RWPE2 (cell line): Measurements from ENCODE around the gene ZNF71.

Experiments used
- ATAC-seq: fragments of 200-7000 bp; cut with Tn5 transposase; 3 replicates; pipeline ENCODE4 v1.9.1; 2021; ENCODE audit warnings: low read depth
- DNase-seq: peaks from one replicate; pipeline ENCODE4 v3.0.0-alpha.2; 2020; ENCODE audit warnings: low spot score
- H3K27ac ChIP-seq: fragments of 450-650 bp; 2 replicates; pipeline ENCODE4 v1.5.1; 2017; ENCODE audit warnings: mild to moderate bottlenecking; ENCODE audit not compliant: poor library complexity, severe bottlenecking
- H3K27me3 ChIP-seq: fragments of 250-450 bp; sonication (Bioruptor Pico); 2 replicates; pipeline ENCODE4 v1.5.1; 2021; ENCODE audit warnings: mild to moderate bottlenecking, moderate library complexity; ENCODE audit not compliant: insufficient read depth, poor library complexity, severe bottlenecking
- H3K36me3 ChIP-seq: fragments of 250-450 bp; sonication (Bioruptor Pico); 2 replicates; pipeline ENCODE4 v1.5.1; 2020; ENCODE audit warnings: low read depth, mild to moderate bottlenecking, moderate library complexity
- H3K4me1 ChIP-seq: fragments of 250-450 bp; sonication (Bioruptor Pico); 2 replicates; pipeline ENCODE4 v1.5.1; 2021; ENCODE audit warnings: mild to moderate bottlenecking, moderate library complexity; ENCODE audit not compliant: insufficient read depth, poor library complexity, severe bottlenecking
- H3K4me3 ChIP-seq: fragments of 250-450 bp; sonication (Bioruptor Pico); 2 replicates; pipeline ENCODE4 v1.5.1; 2021; ENCODE audit warnings: mild to moderate bottlenecking, moderate library complexity; ENCODE audit not compliant: severe bottlenecking
- H3K9me3 ChIP-seq: fragments of 250-450 bp; sonication (Bioruptor Pico); 2 replicates; pipeline ENCODE4 v1.5.1; 2021; ENCODE audit warnings: mild to moderate bottlenecking, moderate library complexity; ENCODE audit not compliant: severe bottlenecking
- TF ChIP-seq, protein P1 (sequence below): fragments of 450-650 bp; IDR thresholded peaks from one replicate; pipeline ENCODE4 v1.5.1; 2017; ENCODE audit warnings: mild to moderate bottlenecking, moderate library complexity; ENCODE audit not compliant: poor library complexity, severe bottlenecking

ZNF71 gene

DNA sequence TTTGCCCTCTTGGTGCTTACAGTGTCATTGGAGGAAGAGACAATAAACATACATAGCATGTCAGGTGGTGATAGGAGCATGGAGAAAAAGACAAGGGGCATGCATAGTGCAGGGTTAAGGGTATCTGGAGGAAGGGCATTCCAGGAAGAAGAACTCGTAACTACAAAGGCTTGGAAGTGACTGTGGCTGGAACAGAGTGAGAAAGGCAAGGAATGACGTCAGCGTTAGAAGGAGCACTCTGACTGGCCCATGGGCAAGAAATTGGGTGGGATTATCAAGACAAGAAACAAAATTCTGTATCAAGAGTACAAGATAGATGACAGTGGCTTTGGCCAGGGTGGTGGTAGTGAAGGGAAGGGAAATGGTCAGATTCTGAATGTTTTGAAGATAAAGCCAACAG is 59.0 kb downstream of the ZNF71 start:
- H3K9me3 ChIP-seq, result no peaks in the 10 kb centered on the region
- ATAC-seq, result no peak
- DNase-seq, result no peak
- H3K27ac ChIP-seq, result no peak overlapping the region
- H3K4me1 ChIP-seq, result no peaks in the 10 kb centered on the region
- TF ChIP-seq, protein P1, sequence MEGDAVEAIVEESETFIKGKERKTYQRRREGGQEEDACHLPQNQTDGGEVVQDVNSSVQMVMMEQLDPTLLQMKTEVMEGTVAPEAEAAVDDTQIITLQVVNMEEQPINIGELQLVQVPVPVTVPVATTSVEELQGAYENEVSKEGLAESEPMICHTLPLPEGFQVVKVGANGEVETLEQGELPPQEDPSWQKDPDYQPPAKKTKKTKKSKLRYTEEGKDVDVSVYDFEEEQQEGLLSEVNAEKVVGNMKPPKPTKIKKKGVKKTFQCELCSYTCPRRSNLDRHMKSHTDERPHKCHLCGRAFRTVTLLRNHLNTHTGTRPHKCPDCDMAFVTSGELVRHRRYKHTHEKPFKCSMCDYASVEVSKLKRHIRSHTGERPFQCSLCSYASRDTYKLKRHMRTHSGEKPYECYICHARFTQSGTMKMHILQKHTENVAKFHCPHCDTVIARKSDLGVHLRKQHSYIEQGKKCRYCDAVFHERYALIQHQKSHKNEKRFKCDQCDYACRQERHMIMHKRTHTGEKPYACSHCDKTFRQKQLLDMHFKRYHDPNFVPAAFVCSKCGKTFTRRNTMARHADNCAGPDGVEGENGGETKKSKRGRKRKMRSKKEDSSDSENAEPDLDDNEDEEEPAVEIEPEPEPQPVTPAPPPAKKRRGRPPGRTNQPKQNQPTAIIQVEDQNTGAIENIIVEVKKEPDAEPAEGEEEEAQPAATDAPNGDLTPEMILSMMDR, result no peak
- no peaks in the 10 kb centered on the region for H3K36me3 ChIP-seq
- no peaks in the 10 kb centered on the region for H3K27me3 ChIP-seq
- no peak overlapping the region for H3K4me3 ChIP-seq

DNA sequence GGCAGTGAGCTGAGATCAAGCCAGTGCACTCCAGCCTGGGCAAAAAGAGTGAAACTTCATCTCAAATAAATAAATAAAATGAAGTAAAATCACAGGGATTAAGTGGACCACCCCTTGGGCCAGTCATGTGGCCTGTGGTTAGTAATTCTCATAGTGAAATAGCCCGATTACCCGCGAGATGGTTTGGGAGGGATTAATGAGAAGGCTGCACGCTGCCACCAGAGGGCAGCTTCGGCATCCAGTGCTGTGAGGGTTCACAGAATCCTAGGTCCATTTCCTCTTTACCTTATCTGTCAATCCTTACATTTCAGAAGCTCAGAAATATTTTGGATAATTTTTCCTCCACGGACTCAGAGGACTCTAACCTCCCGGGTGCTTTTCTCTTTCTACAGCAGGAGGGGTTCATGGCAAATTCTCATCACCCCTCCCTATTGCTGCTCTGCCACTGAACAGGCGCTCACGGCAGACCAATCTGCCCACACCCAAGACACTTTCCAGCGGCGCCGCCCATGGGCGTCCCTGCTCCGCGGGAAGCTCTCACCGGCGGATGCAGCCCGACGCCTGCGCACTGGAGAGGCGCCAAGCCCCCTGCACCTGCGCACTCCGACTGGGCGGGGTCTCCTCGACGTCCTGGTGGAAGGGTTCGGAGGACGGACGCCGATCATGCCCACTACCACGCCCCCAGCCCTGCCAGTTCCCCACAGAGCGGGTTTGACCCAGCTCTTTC is 65.4 kb downstream of the ZNF71 start:
- Histone ChIP-seq H3K4me1 (no peaks in the 10 kb centered on the region), H3K36me3 (no peaks in the 10 kb centered on the region), H3K4me3 (no peak overlapping the region), H3K27me3 (no peaks in the 10 kb centered on the region), H3K27ac (no peak overlapping the region), H3K9me3 (peaks cover 7% of the 10 kb centered on the region)
- ATAC-seq (no peak), DNase-seq (no peak)
- TF ChIP-seq, protein P1, result no peak

DNA sequence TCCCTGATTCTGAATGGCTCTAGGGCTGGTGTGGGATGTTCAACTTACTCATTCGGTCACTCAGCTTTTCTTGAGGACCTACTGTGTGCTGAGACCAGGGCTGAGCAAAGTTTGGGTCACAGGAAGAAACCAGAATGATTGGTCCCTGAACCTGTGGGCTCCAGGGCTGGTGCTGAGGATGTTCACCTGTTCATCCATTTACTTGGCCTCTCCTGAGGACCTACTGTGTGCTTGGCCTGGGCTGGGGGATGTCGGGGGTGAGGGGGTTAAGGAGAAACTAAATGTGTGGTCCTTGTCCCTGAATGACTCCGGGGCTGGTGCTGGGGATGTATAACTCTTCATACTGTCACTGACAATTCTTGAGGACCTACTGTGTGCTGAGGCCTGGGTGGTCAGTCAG is 66.1 kb downstream of the ZNF71 start:
- no peak for ATAC-seq
- Histone ChIP-seq H3K9me3 (peaks cover 7% of the 10 kb centered on the region), H3K27me3 (no peaks in the 10 kb centered on the region), H3K4me3 (no peak overlapping the region), H3K4me1 (no peaks in the 10 kb centered on the region), H3K27ac (no peak overlapping the region), H3K36me3 (no peaks in the 10 kb centered on the region)
- DNase-seq, result no peak
- TF ChIP-seq, protein P1, result no peak

DNA sequence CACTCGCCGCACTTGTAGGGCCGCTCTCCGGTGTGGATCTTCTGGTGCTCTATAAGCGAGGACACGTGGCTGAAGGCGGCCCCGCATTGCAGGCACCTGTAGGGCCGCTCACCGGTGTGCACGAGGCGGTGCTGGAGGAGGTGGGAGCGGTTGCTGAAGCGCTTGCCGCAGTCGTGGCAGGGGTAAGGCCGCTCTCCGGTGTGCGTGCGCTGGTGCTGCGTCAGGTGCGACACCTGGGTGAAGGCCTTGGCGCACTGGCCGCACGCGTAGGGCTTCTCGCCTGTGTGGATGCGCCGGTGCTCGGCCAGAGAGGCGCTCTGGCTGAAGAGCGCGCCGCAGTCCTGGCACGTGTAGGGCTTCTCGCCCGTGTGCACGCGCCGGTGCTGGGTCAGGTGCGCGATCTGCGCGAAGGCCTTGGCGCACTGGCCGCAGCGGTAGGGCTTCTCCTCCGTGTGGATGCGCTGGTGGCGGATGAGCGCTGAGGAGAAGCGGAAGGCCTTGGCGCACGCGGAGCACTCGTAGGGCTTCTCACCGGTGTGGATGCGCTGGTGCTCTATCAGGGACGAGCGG is 68.9 kb downstream of the ZNF71 start:
- Histone ChIP-seq H3K4me1 (no peaks in the 10 kb centered on the region), H3K36me3 (no peaks in the 10 kb centered on the region), H3K27ac (no peak overlapping the region), H3K9me3 (peaks cover 7% of the 10 kb centered on the region), H3K27me3 (no peaks in the 10 kb centered on the region), H3K4me3 (no peak overlapping the region)
- TF ChIP-seq, protein P1, result no peak
- ATAC-seq (no peak), DNase-seq (no peak)

DNA sequence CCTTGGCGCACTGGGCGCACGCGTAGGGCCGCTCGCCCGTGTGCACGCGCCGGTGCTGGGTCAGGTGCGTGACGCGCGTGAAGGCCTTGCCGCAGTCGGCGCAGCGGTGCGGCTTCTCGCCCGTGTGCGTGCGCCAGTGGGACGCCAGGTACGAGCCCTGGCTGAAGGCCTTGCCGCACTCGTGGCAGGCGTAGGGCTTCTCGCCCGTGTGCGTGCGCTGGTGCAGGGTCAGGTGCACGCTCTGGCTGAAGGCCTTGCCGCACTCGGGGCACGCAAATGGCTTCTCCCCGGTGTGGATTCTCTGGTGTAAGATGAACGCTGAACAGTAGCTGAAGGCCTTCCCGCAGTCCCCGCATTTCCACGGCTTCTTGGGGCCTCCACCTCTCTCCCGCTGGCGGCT is 69.4 kb downstream of the ZNF71 start:
- Histone ChIP-seq H3K9me3 (peaks cover 7% of the 10 kb centered on the region), H3K27ac (no peak overlapping the region)
- no peak for ATAC-seq

More for the DNA sequence above, 69.4 kb downstream of the ZNF71 start:
- no peak overlapping the region for H3K4me3 ChIP-seq
- no peaks in the 10 kb centered on the region for H3K36me3 ChIP-seq
- TF ChIP-seq, protein P1, result no peak
- no peaks in the 10 kb centered on the region for H3K27me3 ChIP-seq
- DNase-seq, result no peak
- H3K4me1 ChIP-seq, result no peaks in the 10 kb centered on the region
